Measurements from ENCODE around the gene PRDX5. TPM values are rescaled to one million over a fixed set of nuclear protein-coding genes. Genes with fewer than 3 reads are reported as not detected.

The PRDX5 gene
- 189 and 223 TPM in 2 replicates for total RNA-seq
- polyA plus RNA-seq (2012): 564 TPM

GRCh38 chr11:64317961-64318765 lies at the start of gene PRDX5:
Gene PRDX5 (plus strand): TSS chr11:64318121. CDS start chr11:64318216, 95 bp downstream.
- DNase-seq (ENCODE audit: low read depth): peak; percentile 97

DNA sequence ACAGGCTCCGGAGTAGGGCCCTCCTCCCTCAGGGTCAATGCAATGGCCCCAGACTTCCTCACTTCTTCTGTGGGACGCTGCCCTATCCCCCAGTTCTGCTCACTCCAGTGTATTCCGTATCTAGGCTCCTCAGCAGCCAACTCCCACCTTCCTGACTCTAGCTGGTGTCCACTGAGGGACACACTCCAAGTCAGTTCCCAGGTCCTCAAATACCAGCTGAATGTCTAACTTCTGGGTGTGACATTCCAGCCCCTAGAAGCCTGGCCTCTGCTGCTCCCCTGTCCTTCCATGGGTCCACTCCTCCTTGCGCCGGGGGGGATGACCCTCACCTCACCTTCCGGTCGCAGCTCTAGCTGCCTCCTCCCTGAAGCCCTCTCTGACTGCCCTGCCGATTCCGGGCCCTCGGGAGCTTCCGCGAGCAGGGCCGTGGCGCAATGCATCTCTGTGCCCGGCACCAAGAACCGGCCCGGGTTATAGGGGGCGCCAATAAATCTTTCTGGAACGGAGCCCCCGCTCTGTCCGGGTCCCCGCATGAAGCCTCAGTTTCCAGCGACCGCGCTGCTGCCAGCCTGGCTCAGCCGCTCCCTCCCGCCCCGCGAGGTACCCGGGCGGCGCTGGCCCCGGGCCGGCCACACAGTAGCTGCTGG lies 48.9 kb upstream of the PRDX5 start:
- DNase-seq (ENCODE audit: low read depth): peak; percentile 59

GRCh38 chr11:64269540-64270220 lies 48.2 kb upstream of the PRDX5 start:
- DNase-seq (ENCODE audit: low read depth): peak; percentile 100

DNA sequence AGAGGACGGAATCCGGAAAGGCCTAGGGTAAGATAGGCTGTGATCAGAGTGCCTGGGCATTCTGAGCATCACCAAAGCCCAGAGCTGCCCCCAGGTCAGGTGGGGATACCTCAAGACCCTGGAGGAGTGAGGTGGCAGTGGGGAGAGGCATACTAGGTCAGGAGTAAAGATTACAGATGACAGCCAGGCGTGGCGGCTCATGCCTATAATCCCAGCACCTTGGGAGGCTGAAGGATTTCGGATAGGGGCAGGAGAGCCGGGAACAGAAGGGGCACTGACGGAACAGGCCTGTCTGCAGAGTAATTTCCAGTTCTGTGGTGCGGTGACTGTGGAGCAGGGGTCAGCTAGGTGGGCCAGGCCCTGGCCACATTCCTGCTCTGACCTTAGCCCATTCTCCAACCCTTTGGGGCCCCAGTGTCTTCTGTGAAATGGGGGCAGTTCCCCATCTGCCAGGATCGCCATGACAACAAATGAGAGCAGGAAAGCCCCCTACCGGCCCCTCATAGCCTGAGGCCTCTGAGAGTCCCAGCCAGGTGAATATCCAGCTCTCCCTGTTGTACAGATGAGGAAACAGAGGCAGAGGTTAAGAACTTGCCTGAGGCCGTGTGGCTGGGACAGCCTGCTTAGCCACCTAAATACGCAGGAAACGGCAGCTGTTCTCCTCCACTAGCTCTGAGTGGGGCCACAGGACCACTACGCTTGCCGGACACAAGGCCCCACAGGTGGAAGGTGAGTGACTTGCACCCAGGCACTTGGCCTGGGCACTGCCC lies 42.7 kb upstream of the PRDX5 start:
- no peak for DNase-seq (ENCODE audit: low read depth)

DNA sequence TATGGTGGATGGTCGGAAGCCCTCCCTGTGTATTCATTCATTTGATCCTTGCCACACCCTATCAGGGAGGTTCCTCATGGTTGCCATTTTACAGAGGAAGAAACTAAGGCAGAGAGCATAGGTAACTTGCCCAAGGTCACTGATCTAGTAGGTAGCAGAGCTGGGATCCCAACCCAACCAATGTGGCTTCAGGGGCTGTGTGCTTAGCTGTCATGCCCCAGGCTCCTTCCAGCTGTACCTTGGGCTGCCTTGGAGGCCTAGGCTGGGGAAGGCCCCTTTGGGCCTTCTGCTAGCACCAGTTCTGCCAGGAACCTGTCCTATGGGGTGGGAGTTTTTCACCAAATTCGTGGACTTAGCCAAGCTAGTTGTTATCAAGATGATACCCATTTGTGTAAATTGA lies 42.1 kb upstream of the PRDX5 start:
- no peak for DNase-seq (ENCODE audit: low read depth)

DNA sequence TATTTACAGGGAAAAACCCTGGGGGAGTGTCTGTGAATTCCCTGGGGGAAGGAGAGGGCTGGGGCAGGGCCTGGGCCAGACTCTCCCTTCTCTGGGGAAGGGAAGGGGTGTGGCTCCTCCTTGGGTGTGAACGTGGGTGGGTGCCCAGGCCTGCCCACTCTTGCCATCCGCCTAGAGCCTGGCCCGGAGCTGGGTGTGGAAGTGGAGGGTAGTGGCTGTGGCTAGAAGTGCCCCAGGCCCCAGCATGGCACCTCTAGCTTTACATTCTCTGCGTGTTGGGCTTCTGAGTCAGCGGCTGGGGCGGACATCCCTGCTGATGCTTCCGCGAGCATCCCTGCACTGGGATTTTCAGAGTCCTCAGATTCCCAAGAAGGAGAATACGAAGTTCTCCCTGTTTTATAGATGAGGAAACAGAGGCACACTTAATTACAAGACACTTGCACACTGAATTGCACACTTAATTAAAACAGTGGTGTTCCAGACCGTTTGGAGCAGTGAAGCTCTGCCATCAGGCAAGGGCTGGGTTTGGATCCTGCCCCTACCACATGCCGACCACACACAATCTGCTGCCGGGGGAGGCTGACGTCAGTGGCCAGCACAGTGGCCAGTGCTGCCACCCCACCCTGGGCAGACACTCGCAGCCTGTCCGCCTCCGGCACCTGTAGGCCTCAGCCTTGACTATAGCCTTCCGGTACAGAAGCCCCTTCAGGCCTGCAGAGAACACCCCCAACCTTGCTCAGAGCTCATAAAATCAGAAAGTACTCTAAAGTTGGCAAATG lies 41.1 kb upstream of the PRDX5 start:
- no peak for DNase-seq (ENCODE audit: low read depth)

DNA sequence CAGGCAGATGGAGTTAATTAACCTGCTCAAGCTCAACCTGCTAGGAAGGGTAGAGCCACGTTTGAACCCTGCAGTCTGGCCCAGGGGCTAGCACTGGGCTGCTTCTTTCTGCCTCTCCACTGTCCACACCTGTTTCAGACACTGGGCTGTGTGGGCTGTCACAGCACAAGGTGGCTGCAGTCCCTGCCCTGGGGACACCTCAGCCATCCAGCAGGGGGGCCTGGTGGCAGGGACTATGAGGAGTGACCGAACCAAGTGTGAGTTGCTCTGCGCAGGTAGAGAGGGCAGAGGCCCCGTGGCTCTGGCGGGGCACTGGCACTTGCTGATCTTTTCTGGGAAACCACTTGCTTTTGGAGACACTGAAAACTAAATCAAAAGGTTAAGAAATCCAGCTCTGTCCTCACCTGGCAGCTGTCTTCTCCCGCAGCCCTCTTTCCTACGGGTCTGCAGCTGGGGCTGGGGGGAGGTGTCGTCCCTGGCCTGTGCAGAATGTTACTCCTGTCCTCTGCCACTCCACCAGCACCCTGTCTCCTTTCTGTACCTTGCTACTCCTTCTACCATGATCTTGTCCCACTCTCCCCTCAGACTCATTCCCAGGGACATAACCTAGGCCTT lies 39.2 kb upstream of the PRDX5 start:
- DNase-seq (ENCODE audit: low read depth): no peak

- DNase-seq (ENCODE audit: low read depth): no peak
Measured at GRCh38 chr11:64281957-64282770, 35.8 kb upstream of the PRDX5 start.

- no peak for DNase-seq (ENCODE audit: low read depth)
Measured at GRCh38 chr11:64283092-64283491, 34.8 kb upstream of the PRDX5 start.

DNA sequence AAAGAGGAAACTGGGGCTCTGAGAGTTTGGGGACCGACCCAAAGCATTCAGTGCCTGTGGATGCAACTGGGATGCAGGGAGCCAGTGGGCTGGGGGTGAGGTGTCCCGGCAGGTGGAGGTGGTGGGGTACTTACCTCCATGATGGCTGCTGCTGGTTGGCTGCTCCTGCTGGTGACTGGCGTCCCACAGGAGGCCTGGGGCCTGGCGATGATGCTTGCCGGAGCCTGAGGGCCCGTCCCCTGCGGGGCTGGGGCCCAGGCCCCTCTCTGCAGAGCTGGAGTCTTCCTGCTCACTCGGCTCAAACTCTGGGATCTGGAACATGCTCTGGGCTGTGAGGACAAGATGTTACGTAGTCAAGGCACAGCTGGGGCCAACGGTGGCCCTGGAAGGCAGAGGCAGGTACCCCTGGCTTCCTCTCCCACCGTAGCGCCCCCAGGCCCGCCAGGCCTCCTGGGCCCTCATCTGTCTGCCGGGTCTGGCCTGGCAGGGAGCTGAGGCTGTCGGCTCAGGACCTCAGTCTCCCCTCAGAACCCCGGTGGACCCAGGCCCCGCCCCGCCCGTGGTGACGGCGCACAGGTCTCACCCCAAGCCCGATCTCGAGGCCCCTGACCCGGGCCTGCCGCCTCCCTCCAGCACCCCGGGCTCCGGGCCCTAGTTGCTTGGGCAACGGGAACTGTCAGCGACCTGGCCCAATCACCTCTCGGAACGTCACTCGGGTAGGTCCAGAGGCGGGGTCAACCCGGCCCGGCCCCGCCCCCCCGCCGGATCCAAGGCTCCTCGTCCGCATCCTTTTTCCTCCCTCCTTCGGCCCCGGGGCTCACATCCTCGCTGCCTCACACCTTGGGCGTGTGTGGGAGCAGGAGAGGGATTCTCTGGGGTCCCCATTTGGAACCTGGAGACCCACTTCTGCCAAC lies 33.6 kb upstream of the PRDX5 start, which contains the start of gene BAD:
TSS of gene BAD (minus strand) at position 618 of the 914 bp plus-strand sequence. CDS start at position 321, 297 bp downstream.
- peak; percentile 93 for DNase-seq (ENCODE audit: low read depth)

- DNase-seq (ENCODE audit: low read depth): peak; percentile 73
Measured at GRCh38 chr11:64284962-64285884, 32.7 kb upstream of the PRDX5 start, which contains the start of gene GPR137. Gene GPR137 (plus strand): TSS chr11:64285848. CDS start chr11:64286525, 677 bp downstream.

- DNase-seq (ENCODE audit: low read depth): peak; percentile 52
Measured at GRCh38 chr11:64285885-64286800, 31.8 kb upstream of the PRDX5 start.

DNA sequence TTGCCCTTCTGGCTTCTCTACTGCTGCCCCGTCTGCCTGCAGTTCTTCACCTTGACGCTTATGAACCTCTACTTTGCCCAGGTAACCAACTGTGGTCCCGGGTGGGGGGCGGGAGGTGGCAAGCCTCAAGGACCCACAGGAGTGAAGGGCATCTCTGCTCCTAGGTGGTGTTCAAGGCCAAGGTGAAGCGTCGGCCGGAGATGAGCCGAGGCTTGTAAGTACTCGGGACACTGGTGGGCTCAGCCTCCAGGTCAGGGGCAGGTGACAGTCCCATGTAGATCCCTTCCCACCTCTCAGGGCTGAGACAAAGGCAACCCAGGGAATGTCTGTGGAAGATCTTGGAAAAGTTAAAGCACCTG lies 31.1 kb upstream of the PRDX5 start:
- no peak for DNase-seq (ENCODE audit: low read depth)

DNA sequence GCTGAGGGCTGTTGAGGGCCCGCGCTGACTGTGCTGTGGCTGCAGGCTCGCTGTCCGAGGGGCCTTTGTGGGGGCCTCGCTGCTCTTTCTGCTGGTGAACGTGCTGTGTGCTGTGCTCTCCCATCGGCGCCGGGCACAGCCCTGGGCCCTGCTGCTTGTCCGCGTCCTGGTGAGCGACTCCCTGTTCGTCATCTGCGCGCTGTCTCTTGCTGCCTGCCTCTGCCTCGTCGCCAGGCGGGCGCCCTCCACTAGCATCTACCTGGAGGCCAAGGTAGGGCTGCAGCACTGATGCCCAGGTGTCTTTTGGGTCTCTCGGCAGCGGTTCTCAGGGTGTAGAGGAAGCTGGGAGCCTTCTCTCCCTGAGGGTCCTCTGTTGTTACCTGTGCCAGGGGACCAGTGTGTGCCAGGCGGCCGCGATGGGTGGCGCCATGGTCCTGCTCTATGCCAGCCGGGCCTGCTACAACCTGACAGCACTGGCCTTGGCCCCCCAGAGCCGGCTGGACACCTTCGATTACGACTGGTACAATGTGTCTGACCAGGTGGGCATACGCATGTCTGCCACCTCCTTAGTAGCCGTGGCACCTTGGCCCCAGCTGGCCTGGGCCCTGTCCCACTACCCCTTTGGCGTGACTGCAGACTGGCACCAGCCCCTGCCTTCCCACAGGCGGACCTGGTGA lies 30.1 kb upstream of the PRDX5 start:
- no peak for DNase-seq (ENCODE audit: low read depth)

GRCh38 chr11:64288353-64288750 lies 29.6 kb upstream of the PRDX5 start:
- DNase-seq (ENCODE audit: low read depth): no peak

Measured in myocyte (in vitro differentiated cells).